Epithelial cell of esophagus (primary cell): ENCODE data around the gene CSMD2.

Source experiments
- DNase-seq: peaks from one replicate; pipeline ENCODE4 v3.0.0; 2010; ENCODE audit warnings: low read depth
- H3K4me3 ChIP-seq: 2 replicates; pipeline ENCODE4 v1.5.1; 2011; ENCODE audit warnings: mild to moderate bottlenecking, low read length, control low read depth
- TF ChIP-seq, protein P1 (sequence below): IDR thresholded peaks from 2 replicates; pipeline ENCODE4 v1.5.1; 2011; ENCODE audit warnings: low read depth, mild to moderate bottlenecking, low read length, control low read depth, inconsistent platforms; ENCODE audit not compliant: insufficient read depth; ENCODE audit errors: missing control alignments

Gene CSMD2

DNA sequence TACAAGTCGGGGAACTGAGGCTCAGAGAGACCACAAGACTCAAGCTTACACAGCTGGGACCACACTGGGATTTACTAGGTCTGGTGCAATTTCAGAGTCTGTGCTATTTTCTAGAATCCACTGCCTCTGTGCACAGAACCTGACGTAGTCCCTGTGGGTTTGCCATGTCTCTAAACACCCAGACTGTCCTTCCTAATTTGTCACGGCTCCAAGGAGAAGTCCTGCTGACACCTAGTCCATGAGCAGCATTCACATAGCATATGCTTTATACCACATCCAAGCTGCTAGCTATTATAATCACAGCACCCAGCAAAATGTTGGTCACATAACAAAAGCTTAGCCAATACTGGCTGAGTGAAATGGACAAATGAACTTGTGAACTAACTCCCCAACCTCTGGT, 380.2 kb downstream of the CSMD2 start:
- no peak for DNase-seq
- TF ChIP-seq, protein P1, sequence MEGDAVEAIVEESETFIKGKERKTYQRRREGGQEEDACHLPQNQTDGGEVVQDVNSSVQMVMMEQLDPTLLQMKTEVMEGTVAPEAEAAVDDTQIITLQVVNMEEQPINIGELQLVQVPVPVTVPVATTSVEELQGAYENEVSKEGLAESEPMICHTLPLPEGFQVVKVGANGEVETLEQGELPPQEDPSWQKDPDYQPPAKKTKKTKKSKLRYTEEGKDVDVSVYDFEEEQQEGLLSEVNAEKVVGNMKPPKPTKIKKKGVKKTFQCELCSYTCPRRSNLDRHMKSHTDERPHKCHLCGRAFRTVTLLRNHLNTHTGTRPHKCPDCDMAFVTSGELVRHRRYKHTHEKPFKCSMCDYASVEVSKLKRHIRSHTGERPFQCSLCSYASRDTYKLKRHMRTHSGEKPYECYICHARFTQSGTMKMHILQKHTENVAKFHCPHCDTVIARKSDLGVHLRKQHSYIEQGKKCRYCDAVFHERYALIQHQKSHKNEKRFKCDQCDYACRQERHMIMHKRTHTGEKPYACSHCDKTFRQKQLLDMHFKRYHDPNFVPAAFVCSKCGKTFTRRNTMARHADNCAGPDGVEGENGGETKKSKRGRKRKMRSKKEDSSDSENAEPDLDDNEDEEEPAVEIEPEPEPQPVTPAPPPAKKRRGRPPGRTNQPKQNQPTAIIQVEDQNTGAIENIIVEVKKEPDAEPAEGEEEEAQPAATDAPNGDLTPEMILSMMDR = no peak
- no peak overlapping the region for H3K4me3 ChIP-seq

DNA sequence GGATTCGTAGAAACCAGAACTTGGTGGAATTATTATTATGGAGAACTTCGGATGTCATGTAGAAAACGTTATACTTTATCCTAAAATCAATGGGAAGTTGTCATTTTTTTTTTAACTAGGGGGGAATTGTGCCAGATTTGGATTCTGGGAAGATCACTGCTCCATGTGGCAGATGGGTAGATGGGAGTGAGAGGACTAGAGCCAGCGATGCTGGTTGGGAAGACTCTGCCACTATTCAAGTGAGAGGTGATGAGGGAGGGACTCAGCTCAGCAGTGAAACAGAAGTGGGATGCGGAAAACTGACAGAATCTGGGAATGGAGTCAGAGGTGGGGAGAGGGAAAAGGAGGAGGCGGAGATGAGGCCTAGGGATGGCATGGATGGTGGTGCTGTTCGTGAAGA, 382.3 kb downstream of the CSMD2 start:
- TF ChIP-seq, protein P1 = no peak
- DNase-seq = no peak
- no peak overlapping the region for H3K4me3 ChIP-seq

DNA sequence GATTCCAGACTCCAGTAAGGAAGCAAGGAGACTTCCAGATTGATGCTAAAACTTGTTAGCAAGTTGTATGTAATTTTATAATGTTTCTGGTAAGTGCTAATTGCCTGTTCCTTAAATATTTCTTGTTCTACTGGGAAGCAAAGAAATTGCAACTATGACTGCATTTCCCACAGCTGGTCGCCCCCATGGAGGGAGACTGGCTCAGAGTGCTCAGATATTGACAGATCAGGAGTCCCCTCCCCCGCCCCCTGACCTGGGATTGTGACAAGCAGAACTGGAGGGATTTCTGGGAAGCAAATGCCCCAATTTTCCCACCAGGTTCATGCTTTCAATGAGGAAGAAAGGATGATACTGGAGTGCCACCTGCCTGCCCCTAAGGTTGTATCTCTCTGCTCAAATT, 383.4 kb downstream of the CSMD2 start:
- TF ChIP-seq, protein P1 = no peak
- no peak for DNase-seq
- H3K4me3 ChIP-seq = no peak overlapping the region

DNA sequence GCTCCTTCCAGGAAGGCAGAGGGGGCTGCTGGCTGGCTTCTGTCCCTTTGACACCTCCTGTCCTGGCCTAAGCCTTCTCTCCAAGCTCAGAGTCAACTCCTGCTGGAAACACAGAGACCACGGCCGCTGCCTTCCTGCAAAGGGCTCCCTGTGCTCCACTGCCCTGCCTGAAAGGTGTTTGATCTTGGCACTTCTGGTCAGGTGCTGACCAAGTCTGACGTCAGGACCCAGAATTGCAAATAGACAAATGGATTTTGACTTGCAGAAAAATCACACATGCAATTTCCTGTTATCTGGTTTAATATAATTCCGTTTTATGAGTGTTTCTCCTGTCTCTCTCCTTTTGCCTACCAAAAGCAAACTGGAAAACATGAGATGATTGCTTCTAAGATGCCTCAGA, 387.7 kb downstream of the CSMD2 start:
- TF ChIP-seq, protein P1 = no peak
- H3K4me3 ChIP-seq = no peak overlapping the region
- no peak for DNase-seq

DNA sequence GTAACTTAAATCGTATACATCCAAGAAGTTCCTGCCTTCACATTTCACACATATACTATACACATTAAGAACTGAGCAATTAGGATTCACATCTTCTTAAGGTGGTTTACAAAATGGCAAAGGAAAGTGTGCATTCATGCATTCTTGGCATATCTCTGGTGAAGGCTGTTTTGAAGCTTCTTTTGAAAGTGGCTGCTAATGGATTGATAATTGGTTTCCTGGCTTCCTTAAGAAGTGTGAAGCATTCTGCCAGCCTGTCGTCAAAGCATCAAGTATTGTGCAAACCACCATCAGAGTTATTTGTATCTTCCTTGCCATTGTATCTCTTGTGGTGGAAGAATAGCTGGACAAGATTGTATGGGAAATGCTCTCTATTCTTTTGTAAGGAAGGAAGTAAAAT, 396.2 kb downstream of the CSMD2 start:
- no peak overlapping the region for H3K4me3 ChIP-seq
- no peak for DNase-seq
- TF ChIP-seq, protein P1 = no peak

DNA sequence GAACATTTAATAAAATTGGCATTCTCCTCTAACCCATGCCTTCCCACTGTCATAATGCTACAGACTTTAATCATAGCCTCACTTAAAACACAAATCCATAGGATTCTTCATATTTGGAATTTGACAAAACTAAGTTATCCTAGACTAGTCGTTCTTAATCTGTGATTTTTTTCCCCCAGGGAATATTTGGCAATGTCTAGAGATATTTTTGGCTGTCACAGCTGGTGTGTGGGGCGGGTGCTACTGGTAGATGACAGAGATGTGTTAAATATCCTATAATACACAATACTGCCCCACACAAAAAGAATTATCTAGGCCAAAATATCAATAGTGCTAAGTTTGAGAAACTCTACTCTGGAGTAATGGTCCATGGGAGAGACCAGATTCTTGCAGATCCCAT, 396.9 kb downstream of the CSMD2 start:
- no peak for DNase-seq
- TF ChIP-seq, protein P1 = no peak
- no peak overlapping the region for H3K4me3 ChIP-seq

DNA sequence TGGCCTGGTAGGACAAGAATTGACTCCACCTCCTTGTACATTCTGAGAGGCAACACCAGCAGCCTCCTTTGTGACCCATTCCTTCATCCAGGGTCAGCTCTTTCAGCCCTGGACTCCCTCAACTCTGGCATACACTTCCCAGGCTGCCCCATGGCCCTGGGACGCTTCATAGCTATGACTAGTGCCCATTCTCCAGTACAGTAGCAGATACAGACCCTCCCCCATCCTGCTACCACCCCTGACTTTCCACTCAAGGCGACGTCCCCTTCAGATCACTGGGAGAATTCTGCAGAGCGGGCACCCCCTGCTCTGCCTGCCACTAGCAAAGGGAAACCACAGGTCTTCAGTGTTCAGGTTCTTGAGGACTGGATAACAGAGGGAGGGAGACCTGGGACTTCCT, 400.9 kb downstream of the CSMD2 start:
- TF ChIP-seq, protein P1 = no peak
- no peak for DNase-seq

More for the DNA sequence above, 400.9 kb downstream of the CSMD2 start:
- no peak overlapping the region for H3K4me3 ChIP-seq
